ENCODE data around the gene FZD2.
"Not testable (repeated sequence)": the region's sequence is repeated elsewhere in the genome, so short reads cannot be mapped to it uniquely, and the experiment has no call there.

The FZD2 gene

GRCh38 chr17:44556832-44557606 is at the start of gene FZD2:
Gene FZD2 (plus strand): TSS chr17:44557484. CDS start chr17:44557689, 205 bp downstream.
- peak; percentile 18 to 20 for DNase-seq (ENCODE audit: low read depth in 2 of 2)

DNA sequence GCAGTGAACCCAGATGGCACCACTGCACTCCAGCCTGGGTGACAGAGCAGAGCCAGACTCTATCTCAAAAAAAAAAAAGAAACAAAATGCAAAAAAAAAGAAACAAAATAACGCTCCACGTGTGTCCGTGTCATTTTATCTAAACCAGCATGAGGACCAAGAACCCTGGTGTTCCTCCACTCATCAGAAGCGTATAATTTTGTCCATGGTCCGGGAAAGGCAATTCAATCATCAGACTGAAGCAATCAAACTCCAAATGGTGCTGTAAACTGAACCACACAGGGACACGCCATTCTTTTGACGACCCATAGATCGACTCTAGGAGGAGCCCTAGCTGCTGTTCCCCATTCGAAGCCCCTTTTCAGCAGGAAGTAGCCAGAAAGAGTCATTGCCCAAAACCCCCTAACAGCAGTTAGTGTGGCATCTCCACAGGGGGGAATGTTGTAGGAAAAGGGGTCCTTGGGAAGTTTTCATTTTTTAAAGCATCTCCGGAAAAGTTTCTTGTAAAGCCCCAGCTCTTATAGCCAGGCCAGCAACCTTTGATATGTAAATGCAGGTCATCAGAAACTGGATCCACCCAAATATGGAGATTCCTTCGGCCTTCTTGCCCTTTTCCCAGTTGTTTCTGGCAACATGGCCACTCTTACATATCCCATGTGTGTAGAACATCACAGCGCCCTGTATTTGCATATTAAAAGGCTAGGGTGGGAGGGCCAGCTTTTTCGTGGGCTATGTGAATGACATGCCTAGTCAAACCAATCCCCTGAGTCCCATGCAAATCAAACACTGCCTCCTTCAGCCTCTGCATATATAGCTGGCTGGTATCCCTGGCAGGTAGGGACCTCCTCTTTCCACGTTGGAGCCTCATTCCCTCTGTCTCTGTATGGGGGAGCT is 45.8 kb upstream of the FZD2 start:
- DNase-seq (ENCODE audit: low read depth in 2 of 2) = not testable (repeated sequence)

GRCh38 chr17:44518032-44518431 is 39.3 kb upstream of the FZD2 start:
- DNase-seq (ENCODE audit: low read depth in 2 of 2) = no peak

- no peak for DNase-seq (ENCODE audit: low read depth in 2 of 2)
Observed at GRCh38 chr17:44522883-44523671, 34.2 kb upstream of the FZD2 start.

DNA sequence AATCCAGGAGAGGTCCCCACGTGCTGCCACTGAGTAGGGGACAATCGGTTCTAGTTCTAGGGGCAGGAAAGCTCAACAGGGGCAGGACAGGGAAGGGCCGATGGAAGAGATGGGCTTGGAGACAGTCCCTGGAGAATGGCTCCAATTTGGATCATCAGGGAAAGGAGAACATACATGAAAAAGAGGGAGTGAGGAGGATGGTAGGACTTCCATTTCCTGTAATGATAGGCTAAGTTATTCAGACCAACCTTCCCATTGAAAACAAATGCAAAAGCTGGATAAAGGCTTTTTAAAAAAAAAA is 33.7 kb upstream of the FZD2 start:
- no peak for DNase-seq (ENCODE audit: low read depth in 2 of 2)

DNA sequence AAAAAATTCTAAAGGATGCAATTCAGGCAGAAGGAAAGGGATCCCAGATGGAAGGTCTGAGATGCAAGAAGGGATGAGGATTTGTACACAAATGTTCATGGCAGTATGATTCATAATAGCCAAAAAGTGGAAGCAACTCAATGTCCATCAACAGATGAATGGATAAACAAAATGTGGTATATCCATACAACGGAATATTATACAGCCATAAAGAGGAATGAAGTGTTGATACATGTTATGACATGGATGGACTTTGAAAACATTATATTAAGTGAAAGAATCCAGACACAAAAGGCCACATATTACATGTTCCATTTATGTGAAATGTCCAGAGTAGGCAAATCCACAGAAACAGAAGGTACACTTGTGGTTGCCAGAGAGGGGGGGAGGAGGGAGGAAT is 30.2 kb upstream of the FZD2 start:
- DNase-seq (ENCODE audit: low read depth in 2 of 2) = no peak

DNA sequence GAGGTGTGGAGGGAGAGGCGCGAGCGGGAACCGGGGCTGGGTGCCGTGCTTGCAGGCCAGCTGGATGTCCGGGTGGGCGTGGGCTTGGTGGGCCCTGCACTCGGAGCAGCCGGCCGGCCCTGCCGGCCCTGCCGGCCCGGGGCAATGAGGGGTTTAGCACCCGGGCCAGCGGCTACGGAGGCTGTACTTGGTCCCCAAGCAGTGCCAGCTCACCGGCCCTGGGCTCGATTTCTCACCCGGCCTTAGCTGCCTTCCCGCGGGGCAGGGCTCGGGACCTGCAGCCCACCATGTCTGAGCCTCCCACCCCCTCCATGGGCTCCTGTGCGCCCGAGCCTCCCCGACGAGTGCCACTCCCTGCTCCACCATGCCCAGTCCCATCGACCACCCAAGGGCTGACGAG is 29.3 kb upstream of the FZD2 start:
- no peak for DNase-seq (ENCODE audit: low read depth in 2 of 2)

- no peak for DNase-seq (ENCODE audit: low read depth in 2 of 2)
Observed at GRCh38 chr17:44529864-44530263, 27.4 kb upstream of the FZD2 start.

DNA sequence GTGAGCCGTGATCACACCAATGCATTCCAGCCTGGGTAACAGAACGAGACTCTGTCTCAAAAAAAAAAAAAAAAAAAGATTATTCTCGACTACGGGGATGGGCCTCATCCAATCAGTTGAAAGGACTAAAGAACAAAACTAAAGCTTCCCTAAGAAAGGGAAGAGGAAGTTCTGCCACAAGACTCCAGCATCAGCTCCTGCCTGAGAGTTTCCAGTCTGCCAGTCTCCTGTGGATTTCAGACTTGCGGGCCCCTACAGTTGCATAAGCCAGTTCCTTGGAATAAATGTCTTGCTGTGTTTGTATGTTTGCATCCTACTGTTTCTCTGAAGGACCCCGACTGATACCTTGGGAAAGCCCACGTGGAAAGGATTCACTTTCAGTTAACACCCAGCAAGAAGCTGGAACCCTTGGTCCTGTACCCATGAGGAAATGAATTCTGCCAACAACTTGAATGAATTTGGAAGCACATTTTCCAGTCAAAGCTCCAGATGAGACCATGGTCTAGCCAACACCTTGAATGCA is 26.3 kb upstream of the FZD2 start:
- DNase-seq (ENCODE audit: low read depth in 2 of 2) = no peak

DNA sequence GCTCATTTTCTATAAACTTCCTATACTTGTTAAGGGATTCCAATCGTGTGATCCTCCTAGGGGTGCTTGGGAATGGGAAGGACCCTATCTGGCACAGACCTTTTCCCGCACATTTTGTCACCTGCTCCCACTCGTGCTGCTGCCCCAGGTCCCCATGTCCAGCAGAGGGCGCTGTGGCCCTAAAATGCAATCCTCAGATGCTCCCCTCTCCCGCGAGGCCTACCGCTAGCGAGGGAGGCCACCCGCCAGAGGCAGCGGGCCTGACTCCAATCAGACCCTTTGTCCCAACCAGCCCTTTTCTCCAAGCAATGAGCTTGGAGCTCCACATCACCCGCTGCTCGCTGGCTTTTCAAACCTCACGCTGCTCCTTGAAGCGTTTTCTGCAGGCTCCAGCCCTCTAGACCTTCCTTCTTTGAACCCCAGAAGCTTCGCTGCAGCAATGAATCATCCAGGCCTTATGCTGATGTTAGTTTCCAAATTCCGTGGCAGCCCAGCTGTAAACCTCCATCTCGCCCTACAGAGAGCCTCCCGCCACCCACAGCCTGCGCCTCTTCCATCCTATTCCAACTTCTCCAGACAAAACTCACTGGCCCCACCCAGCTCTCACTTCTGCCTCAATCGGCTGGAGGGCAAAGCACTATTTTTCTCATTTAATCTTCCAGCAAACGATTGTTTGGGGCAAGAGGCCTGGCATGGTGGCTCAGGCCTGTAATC is 23.6 kb upstream of the FZD2 start:
- DNase-seq (ENCODE audit: low read depth in 2 of 2) = peak; percentile 67 to 69

DNA sequence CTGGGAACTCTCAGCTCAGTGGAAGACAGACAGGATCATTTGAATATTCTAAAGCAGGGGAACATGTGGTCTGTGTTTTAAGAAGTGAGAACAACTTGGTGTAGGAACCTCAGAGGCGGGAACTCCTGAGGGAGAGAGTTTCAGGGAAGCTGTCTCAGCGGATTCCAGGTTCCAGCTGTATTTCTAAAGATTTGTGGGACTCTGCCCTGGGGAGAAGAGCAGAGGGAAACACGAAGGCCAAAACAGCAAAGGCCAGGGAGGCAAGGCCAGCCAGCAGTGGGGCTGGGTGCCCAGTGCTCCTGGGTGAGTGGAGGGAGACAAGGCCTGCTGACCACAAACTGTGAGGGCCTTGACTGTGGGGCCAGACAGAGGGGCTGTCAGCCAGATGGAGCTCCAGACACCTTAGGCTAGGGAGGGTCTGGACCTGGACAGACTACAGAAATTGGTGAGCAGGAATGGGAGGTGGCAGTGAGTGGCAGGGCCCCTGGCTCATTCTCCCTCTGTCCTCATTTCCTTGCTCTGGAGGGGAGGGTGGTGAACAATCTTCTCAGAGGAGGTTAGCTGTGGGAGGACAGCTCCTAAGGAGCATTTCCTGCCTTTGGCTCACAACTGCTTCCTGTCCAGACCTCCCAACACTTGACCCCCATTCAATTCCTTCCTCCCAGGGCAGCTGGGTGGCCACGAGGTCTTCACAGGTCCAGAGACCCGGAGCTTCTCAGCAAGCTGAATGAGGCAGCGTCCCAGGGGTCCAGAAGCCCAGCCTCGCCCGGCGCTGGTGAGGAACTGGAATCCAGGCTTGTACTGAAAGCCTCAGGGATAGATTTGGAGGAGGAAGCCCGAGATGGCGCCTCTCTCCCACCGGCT is 21.0 kb upstream of the FZD2 start:
- DNase-seq (ENCODE audit: low read depth in 2 of 2) = no peak

DNA sequence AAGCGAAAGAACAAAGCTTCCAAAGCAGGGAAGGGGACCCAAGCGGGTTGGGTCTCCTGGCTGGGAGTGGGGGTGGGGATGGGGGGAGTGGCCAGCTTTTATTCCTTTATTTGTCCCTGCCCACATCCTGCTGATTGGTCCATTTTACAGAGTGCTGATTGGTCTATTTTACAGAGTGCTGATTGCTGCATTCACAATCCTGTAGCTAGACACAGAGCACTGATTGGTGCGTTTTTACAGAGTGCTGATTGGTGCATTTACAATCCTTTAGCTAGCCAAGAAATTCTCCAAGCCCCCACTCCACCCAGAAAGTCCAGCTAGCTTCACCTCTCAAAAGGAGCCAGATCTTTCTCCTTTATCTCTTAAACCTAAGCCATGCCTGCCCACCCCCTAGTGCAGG is 19.4 kb upstream of the FZD2 start:
- DNase-seq (ENCODE audit: low read depth in 2 of 2) = not testable (repeated sequence)

DNA sequence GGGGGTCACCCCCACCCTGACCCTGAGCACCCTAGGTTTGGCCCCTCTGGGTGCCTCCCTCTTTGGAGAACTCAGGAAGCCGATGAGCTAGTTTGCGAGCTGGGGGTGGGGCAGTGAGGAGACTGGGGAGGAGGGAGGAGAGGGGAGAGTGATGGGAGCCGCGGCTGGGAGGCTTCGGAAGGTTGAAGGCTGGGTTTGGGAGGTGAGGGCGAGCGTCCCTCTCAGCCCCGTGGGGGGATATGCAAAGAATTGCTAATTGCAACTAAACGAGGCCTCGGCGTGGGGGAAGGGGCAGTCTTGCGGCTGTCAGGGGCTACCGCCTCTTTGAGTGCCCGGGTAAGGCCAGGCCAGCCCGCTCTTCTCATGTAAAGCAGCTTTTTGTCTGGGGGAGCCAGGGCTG is 17.6 kb upstream of the FZD2 start:
- no peak for DNase-seq (ENCODE audit: low read depth in 2 of 2)

GRCh38 chr17:44540246-44541084 is 16.8 kb upstream of the FZD2 start:
- DNase-seq (ENCODE audit: low read depth in 2 of 2) = no peak

DNA sequence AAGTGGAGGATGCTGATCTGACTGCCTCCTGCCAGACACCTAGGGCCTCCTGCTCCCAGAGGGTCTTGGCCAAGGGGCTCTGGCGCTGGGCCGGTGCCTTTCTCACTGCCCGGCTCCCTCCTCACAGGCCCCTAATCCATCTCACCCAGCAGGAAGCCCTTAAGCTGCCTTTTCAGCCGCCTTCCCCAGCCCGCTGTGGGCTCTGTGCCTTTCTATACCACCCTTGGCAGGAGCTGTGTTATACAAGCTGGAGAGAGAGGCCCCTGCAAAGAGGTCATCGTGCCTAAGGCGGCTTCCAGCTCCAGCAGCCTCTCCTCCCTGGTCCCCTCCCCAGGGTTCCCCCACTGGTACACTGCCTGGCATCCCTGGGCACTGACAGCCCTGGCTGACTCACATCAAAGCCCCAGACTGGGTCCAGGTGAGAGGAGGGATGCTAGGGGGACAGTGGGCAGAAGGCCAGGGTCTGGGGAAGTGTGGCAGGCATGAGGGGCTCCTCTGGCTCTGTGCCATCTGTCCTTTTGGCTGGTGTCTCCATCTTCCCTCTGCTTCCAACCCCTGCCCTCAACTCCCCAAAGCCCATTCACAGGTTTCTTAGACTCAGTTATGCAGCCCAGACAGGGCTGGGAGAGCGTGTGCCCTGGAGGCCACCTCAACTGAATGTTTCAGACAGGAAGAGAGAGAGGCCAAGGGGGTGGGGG is 15.3 kb upstream of the FZD2 start:
- no peak for DNase-seq (ENCODE audit: low read depth in 2 of 2)

GRCh38 chr17:44543213-44543904 is 13.9 kb upstream of the FZD2 start:
- no peak for DNase-seq (ENCODE audit: low read depth in 2 of 2)

GRCh38 chr17:44543905-44544523 is 13.3 kb upstream of the FZD2 start:
- no peak for DNase-seq (ENCODE audit: low read depth in 2 of 2)
